Measurements from ENCODE around the gene CD177. TPM values are rescaled to one million over a fixed set of nuclear protein-coding genes. Genes with fewer than 3 reads are reported as not detected.
"Not testable (repeated sequence)": the region's sequence is repeated elsewhere in the genome, so short reads cannot be mapped to it uniquely, and the experiment has no call there.

CD177 gene
- total RNA-seq, 1 donor = 5.4 TPM

DNA sequence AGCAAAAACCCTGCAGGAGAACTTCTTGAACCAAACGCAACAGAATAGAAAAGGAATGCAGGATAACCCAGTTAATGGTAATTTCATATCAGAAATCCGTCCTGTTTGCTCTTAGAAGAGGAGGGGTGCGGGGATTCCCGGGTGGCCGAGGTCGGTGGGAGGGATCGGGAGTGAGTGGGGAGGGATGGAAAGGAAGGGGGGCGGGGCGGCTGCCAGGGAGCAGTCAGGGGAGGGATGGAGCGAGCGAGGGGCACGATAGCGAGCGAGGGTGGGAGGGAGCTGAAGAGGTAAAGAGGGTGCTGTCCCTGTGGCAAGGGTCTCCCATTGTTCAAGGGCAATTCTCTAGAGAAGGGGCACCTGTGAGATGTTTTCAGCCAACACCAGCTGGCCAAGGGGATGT lies 26.5 kb downstream of the CD177 start:
- no peak for DNase-seq (ENCODE audit: low read depth in 2 of 3, low spot score in 2 of 3)

DNA sequence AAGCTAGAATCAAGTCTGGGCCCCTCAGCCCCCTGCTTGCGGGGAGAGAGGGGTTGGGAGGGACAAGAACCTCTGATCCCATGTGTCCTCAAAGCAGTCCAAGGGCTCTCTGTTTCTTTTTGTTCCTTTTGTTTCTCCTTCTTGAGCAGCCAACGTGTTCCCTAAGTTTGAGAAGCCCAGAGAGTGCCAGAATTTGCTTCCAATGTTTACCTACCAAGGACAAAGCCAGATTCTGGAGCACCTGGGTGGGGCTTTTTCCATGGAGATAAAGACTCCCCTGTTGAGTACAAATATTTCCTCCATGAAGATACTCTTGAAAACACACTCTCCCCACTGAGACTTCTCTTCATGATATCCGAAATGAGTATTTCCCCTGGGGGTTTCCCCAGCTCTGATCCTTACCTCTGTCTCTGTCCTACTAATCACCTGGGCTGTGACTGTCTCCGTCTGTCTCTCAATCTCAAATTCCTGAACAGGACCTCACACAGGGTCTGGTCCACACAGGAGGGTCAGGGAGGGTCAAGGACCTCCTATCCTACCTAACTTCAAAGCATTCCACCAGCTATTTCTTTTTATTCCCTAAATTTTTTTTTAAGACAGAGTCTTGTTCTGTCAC lies 27.4 kb downstream of the CD177 start:
- DNase-seq (ENCODE audit: low read depth in 2 of 3, low spot score in 2 of 3) = no peak

DNA sequence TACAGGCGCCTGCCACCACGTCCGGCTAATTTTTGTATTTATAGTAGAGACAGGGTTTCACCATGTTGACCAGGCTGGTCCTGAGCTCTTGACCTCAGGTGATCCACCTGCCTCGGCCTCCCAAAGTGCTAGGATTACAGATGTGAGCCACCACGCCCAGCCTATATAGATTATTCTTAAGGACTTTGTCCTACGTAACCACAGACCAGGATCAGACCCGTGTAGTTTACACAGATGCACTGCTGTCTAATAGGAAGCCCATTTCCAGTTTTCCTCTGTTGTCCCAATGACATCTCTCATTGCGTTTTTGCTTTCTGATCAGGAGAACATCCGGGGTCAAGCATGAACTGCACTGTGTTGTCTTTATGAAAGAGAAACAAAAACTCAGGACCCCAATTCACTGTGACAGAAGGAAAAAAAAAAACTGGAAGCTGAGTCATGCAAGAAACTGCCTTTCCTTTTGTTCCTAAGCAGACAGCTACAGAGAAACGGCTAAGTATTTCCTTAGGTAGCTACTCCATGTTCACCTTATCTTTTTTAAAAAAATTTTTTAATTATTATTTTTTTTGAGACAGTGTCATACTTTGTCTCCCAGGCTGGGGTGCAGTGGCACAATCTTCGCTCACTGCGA lies 29.2 kb downstream of the CD177 start:
- peak in 2 of 3 donors; percentile 34 to 78 for DNase-seq (ENCODE audit: low read depth in 2 of 3, low spot score in 2 of 3)

DNA sequence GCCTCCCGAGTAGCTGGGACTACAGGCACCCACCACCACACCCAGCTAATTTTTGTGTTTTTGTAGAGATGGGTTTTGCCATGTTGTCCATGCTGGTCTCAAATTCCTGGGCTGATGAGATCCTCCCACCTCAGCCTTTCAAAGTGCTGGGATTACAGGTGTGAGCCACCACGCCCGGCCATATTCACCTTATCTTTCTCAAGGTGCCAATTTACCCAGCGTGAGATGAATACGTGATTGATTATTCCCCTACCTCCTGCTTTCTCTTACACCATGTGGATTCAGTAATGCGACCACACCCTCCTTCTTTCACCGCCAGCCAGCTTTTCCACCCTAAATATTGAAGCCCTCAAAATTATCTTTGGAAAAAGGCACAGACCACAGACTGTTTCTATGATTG lies 29.8 kb downstream of the CD177 start:
- DNase-seq (ENCODE audit: low read depth in 2 of 3, low spot score in 2 of 3) = not testable (repeated sequence)

DNA sequence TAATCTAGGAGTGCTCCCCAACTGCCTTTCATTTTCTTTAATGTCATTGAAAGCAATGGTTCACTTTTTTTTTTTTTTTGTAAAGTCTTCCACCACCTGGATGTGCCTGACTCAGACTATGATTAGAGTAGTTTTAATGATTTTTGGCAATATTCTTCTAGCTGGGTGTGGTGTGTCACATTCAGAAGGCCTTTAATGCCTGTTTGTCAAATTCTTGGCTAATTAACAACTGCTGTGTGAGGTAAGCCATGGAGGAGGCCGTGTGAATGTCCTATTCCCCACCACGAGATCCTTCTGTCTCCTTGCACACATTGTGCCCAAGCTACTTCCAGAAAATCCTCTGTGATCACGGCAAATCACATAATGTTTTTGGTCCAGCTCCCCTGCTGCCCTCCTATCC lies 30.3 kb downstream of the CD177 start:
- not testable (repeated sequence) for DNase-seq (ENCODE audit: low read depth in 2 of 3, low spot score in 2 of 3)

DNA sequence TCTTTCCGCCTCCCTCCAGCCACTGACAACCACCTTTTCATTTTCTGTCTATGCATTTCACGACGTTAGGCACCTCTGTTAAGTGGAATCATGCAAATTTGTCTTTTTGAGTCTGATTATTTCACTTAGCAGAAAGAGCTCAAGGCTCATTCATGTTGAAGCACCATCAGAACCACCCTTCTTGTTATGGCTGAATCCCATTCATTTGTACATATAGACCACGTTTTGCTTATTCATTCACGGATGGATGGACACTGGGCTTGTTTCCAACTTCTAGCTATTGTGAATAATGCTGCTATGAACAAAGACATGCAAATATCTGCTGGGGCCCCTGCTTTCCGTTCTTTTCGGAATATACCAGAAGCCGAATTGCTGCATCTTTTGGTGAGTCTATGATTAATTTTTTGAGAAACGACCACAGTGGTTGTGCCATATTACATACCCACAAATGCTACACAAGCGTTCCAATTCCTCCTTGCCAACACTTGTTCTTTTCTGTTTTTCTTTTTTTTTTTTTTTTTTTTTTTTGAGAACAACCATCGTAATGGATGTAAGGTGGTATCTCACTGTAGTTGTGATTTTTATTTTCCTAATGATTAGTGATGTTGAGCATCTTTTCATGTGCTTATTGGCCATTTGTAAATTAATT lies 37.5 kb downstream of the CD177 start:
- DNase-seq (ENCODE audit: low read depth in 2 of 3, low spot score in 2 of 3) = not testable (repeated sequence)

DNA sequence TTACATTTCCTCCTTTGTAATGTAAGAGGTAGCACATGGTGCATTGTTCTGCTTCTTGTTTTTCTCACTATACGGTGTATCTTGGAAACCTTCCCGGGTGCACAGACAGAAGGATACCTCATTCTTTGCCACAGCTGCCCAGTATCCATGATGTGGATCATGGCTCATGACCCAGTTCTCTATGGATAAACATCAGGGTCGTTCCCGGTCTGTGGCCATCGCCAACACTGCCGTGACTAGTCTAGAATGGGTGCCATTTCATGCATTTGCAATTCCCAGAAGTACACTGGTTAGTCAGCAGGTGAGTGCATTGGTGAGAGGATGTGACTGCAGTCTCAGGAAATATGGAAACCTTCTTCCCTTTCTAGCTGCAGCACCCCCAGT lies 38.1 kb downstream of the CD177 start:
- DNase-seq (ENCODE audit: low read depth in 2 of 3, low spot score in 2 of 3) = not testable (repeated sequence)

DNA sequence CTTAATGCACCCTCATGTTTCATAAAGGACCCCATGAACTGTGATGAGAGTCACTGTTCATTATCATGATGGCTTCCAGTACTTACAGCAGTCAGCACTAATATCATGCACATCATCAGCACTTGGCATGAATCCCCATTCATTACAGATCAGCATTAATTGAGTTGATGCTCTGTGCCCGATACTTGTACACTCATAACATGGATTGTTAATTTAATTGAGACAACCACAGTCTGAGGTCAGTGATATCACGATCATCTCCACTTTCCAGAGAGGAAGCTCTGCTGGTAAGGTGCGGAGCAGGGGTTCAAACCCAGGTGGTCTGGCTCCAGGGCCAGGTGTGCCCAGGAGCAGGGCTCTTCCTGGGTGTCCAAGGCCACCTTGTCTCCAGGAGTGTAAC lies 40.0 kb downstream of the CD177 start:
- DNase-seq (ENCODE audit: low read depth in 2 of 3, low spot score in 2 of 3) = not testable (repeated sequence)

DNA sequence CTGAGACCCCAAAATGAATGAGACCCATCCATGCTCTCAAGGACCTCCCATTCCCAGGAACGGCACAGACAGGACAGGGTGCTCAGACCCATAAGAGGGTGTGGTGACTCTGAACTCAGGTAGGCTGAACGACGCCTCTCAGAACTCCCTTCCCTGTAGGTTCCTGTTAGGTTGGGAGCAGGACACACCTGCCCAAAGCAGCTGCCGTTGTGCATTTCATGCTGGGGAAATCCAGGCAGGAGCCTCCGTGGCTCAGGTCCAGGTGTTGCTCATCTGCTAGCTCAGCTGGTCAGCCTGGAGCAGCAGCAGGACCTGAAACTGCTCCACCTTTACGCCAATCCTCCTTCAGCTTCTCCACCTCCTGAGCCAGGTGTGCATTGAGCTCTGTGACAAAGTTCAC lies 42.1 kb downstream of the CD177 start:
- DNase-seq (ENCODE audit: low read depth in 2 of 3, low spot score in 2 of 3) = no peak

DNA sequence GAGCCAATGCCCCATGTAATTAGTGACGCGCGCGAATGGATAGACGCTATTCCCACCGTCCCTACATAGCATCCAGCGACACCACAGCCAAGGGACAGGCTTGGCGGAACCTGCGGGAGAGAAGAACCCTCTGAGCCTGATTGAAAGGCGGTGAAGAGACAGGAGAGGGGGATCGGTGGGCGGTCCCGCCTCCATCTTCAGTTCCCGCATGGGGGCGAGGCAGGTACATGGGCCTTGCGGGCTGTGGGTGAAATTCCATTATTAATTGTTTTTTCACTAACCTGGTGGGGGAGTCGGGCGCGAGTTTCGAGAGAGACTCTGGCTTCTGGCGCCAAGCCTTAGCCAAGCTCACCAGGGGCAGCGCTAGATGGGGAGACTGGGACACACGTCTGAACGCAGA lies 52.8 kb downstream of the CD177 start:
- no peak for DNase-seq (ENCODE audit: low read depth in 2 of 3, low spot score in 2 of 3)

DNA sequence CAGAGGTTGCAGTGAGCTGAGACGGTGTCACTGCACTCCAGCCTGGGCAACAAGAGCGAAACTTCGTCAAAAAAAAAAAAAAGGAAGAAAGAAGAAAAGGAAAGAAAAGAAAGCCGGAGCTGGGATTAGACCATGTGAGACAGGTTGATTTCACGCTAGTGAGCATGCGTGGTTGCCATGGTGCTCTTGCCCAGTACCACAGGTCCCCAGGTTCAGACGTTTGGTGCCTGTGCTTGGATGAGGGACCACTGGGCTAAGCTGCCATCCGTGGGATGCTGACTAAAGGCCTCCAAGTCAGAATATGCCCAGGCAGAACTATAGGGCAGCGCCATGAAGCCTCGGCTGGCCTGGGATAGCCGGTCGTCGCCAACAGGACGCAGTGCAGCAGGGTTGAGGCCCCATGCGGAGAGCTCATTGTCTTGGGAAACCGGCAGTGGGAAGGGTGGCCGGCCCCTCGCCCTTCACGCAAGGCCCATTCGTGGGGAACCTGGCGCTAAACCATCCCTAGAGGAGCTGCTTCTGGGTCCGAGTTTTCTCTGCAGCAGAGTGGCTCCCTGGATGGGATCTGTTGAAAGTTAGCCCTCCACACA lies 54.0 kb downstream of the CD177 start:
- no peak for DNase-seq (ENCODE audit: low read depth in 2 of 3, low spot score in 2 of 3)

DNA sequence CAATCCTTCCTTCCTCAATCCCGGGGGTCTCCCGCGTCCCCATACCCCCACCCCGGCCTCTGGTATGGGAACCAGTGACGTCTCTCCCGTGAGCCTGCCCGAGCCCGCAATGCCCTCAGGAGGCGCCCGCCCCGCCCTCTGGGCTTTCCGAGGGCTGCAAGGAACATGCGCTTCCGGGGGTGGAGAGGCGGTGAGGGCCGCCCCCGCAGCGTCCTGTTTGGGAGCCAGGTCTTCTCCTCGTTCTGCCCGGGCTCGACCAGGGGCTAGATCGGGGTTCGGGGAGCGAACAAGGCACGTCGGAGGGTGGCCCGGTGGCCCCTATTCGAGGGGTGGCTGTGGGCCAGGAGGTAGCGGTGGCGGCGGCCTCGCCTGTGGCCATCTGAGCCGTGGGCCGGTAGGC lies 54.6 kb downstream of the CD177 start:
- no peak for DNase-seq (ENCODE audit: low read depth in 2 of 3, low spot score in 2 of 3)

DNA sequence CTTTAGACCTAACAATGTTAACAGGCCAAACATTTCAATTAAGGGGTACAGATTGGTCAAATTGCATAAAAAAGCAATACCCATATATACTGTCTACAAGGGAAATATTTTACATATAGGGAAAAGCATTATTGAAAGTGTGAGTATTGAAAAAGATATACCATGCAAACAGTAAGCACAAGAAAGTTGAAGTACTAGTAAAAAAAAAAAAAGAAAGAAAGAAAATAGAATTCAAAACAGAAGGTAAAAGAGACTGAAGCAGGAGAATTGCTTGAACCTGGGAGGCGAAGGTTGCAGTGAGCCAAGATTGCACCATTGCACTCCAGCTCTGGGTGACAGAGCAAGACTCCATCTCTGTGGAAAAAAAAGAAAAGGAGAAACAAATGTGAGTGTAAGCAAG lies 55.9 kb downstream of the CD177 start:
- no peak for DNase-seq (ENCODE audit: low read depth in 2 of 3, low spot score in 2 of 3)

DNA sequence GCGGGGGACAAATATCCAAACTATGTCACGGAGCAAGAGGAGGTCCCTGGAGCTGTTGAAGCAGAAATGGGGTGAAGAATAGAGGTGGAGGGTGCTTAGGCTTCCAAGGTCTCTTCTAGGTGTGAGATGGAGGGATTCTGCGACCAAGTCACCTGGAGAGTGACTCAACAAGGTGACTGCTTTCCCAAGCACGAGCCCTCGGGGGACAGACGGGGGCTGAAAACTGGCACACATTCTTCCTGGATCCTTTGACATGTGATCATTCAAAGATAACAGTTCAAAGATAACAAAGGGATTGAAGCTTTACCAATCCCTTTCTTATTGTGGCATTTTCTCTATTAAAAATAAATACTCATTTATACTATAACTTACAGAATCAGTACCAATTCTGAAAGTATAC lies 59.0 kb downstream of the CD177 start:
- DNase-seq (ENCODE audit: low read depth in 2 of 3, low spot score in 2 of 3) = no peak

Other genes with a start within 250 kb of the CD177 start
- gene PSG5, start 167.2 kb upstream of the CD177 start, total RNA-seq = not detected
- not detected for gene PSG4, start 148.0 kb upstream of the CD177 start, total RNA-seq
- gene PSG9, start 84.2 kb upstream of the CD177 start, total RNA-seq = not detected
- gene TEX101, start 61.2 kb downstream of the CD177 start, total RNA-seq = not detected
- 1.1 TPM for gene LYPD3, start 111.9 kb downstream of the CD177 start, total RNA-seq
- gene PHLDB3, start 151.1 kb downstream of the CD177 start, total RNA-seq = 22.9 TPM
- gene ETHE1, start 173.5 kb downstream of the CD177 start, total RNA-seq = 112 TPM
- 0.81 TPM for gene ZNF575, start 179.5 kb downstream of the CD177 start, total RNA-seq
- 43.4 TPM for gene XRCC1, start 221.8 kb downstream of the CD177 start, total RNA-seq
- gene PINLYP, start 222.1 kb downstream of the CD177 start, total RNA-seq = 5.4 TPM
- gene IRGQ, start 242.4 kb downstream of the CD177 start, total RNA-seq = 25.9 TPM
- gene ZNF576, start 242.9 kb downstream of the CD177 start, total RNA-seq = 18.0 TPM

Measured in hematopoietic multipotent progenitor cell (in vitro differentiated cells).